ENCODE data around the gene PHLPP1.

PHLPP1 gene

DNA sequence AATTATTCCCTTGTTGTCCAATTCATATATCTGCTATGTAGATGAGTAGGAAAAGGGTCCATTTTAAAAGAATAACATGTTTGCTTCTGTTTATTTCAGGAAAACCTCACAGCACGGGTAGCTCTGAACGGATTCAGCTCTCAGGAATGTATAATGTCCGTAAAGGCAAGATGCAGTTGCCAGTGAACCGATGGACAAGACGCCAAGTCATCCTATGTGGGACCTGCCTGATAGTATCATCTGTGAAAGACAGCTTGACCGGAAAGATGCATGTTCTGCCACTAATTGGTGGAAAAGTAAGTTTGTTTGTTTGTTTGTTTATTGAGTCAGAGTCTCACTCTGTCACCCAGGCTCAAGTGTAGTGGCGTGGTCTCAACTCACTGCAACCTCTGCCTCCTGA, 114.6 kb downstream of the PHLPP1 start:
- Histone ChIP-seq H3K4me2 (ENCODE audit: low read length, poor library complexity, severe bottlenecking) (no peak overlapping the region), H3K9ac (ENCODE audit: low read length) (no peak overlapping the region), H2AFZ (ENCODE audit: low read depth, low read length) (no peak overlapping the region), H2BK5ac (ENCODE audit: low read depth, low read length, poor library complexity, severe bottlenecking) (no peak overlapping the region), H4K91ac (ENCODE audit: low read length) (no peak overlapping the region), H3K79me1 (replicated peaks; ENCODE audit: low read length, poor library complexity, severe bottlenecking) (peaks cover 5% of the 10 kb centered on the region), H4K8ac (ENCODE audit: low read length) (no peak overlapping the region), H3K14ac (ENCODE audit: low read length in 2 of 2) (no peak overlapping the region), H3K18ac (ENCODE audit: low read depth in 1 of 2, low read length in 2 of 2) (peak overlapping the region in 1 of 2 experiments; percentile 33), H3K36me3 (ENCODE audit: control insufficient read depth in 1 of 2, insufficient read depth in 2 of 2, low read depth in 1 of 2, low read length in 2 of 2) (peaks cover 0 to 4% of the 10 kb centered on the region in 2 experiments), H3K9me3 (ENCODE audit: control insufficient read depth, low read length) (no peaks in the 10 kb centered on the region), H3K23ac (ENCODE audit: low read length in 2 of 2) (no peak overlapping the region), H3K4ac (ENCODE audit: low read depth in 1 of 2, low read length in 2 of 2) (no peak overlapping the region), H3K27ac (ENCODE audit: low read length, poor library complexity, severe bottlenecking) (no peak overlapping the region), H3K27me3 (ENCODE audit: control insufficient read depth in 1 of 2, insufficient read depth in 1 of 2, low read length in 2 of 2) (no peaks in the 10 kb centered on the region), H2AK5ac (ENCODE audit: low read length, severe bottlenecking) (no peak overlapping the region), H3K4me1 (ENCODE audit: control insufficient read depth, insufficient read depth, low read depth, low read length) (peaks cover 2% of the 10 kb centered on the region), H2BK120ac (ENCODE audit: low read depth, low read length) (no peak overlapping the region), H2BK15ac (ENCODE audit: low read depth, poor library complexity, severe bottlenecking) (no peak overlapping the region), H2BK12ac (ENCODE audit: low read length in 2 of 2) (peak overlapping the region in 1 of 2 experiments; percentile 66), H3K4me3 (ENCODE audit: insufficient read depth in 1 of 2, low read depth in 1 of 2, low read length in 2 of 2) (no peak overlapping the region)
- DNase-seq: peak; percentile 83
- 11% methylated on average over 7 of the region's 7 CpGs for WGBS

GRCh38 chr18:62832282-62832681, 116.9 kb downstream of the PHLPP1 start:
- H2AFZ ChIP-seq (ENCODE audit: low read depth, low read length): no peak overlapping the region
- no peak overlapping the region for H3K4ac ChIP-seq (ENCODE audit: low read depth in 1 of 2, low read length in 2 of 2)
- no peak overlapping the region for H2BK15ac ChIP-seq (ENCODE audit: low read depth, poor library complexity, severe bottlenecking)
- peaks cover 7% of the 10 kb centered on the region for H3K79me1 ChIP-seq (replicated peaks; ENCODE audit: low read length, poor library complexity, severe bottlenecking)
- H2AK5ac ChIP-seq (ENCODE audit: low read length, severe bottlenecking): no peak overlapping the region
- no peak overlapping the region for H2BK120ac ChIP-seq (ENCODE audit: low read depth, low read length)
- H3K4me3 ChIP-seq (ENCODE audit: insufficient read depth in 1 of 2, low read depth in 1 of 2, low read length in 2 of 2): no peak overlapping the region
- H3K23ac ChIP-seq (ENCODE audit: low read length in 2 of 2): no peak overlapping the region
- H4K91ac ChIP-seq (ENCODE audit: low read length): no peak overlapping the region
- no peak for DNase-seq
- H3K18ac ChIP-seq (ENCODE audit: low read depth in 1 of 2, low read length in 2 of 2): no peak overlapping the region
- peaks cover 0 to 4% of the 10 kb centered on the region in 2 experiments for H3K36me3 ChIP-seq (ENCODE audit: control insufficient read depth in 1 of 2, insufficient read depth in 2 of 2, low read depth in 1 of 2, low read length in 2 of 2)
- H3K9ac ChIP-seq (ENCODE audit: low read length): no peak overlapping the region
- no peak overlapping the region for H3K27ac ChIP-seq (ENCODE audit: low read length, poor library complexity, severe bottlenecking)
- WGBS: 85% methylated on average over 1 of the region's 2 CpGs
- H3K4me1 ChIP-seq (ENCODE audit: control insufficient read depth, insufficient read depth, low read depth, low read length): peaks cover 2% of the 10 kb centered on the region
- H2BK12ac ChIP-seq (ENCODE audit: low read length in 2 of 2): no peak overlapping the region
- no peak overlapping the region for H3K4me2 ChIP-seq (ENCODE audit: low read length, poor library complexity, severe bottlenecking)
- no peak overlapping the region for H2BK5ac ChIP-seq (ENCODE audit: low read depth, low read length, poor library complexity, severe bottlenecking)
- H3K27me3 ChIP-seq (ENCODE audit: control insufficient read depth in 1 of 2, insufficient read depth in 1 of 2, low read length in 2 of 2): no peaks in the 10 kb centered on the region
- no peak overlapping the region for H4K8ac ChIP-seq (ENCODE audit: low read length)
- no peak overlapping the region for H3K14ac ChIP-seq (ENCODE audit: low read length in 2 of 2)
- no peaks in the 10 kb centered on the region for H3K9me3 ChIP-seq (ENCODE audit: control insufficient read depth, low read length)

DNA sequence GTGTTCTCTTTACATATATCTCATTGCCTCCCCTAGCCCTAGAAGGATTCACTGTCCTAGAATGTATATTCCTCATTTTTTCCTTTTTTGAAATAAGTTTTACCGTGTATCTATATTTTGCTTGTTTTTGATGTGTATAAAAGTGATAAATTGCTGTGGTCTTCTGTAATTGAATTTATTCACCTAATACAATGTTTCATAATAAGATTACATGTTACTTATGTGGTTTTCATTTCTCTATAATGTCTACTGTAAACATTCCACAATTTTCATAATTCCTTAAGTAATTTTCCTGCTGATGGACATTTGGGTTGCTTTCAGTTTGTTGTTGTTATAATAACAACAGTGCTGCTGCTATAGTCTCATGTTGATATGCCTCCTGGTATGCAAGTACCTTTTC, 118.2 kb downstream of the PHLPP1 start:
- Histone ChIP-seq H3K4ac (ENCODE audit: low read depth in 1 of 2, low read length in 2 of 2) (no peak overlapping the region), H4K91ac (ENCODE audit: low read length) (no peak overlapping the region), H3K4me3 (ENCODE audit: insufficient read depth in 1 of 2, low read depth in 1 of 2, low read length in 2 of 2) (no peak overlapping the region), H3K27me3 (ENCODE audit: control insufficient read depth in 1 of 2, insufficient read depth in 1 of 2, low read length in 2 of 2) (no peaks in the 10 kb centered on the region), H2AFZ (ENCODE audit: low read depth, low read length) (no peak overlapping the region), H2BK5ac (ENCODE audit: low read depth, low read length, poor library complexity, severe bottlenecking) (no peak overlapping the region), H2BK120ac (ENCODE audit: low read depth, low read length) (no peak overlapping the region), H2AK5ac (ENCODE audit: low read length, severe bottlenecking) (no peak overlapping the region), H2BK15ac (ENCODE audit: low read depth, poor library complexity, severe bottlenecking) (no peak overlapping the region), H4K8ac (ENCODE audit: low read length) (no peak overlapping the region), H3K4me1 (ENCODE audit: control insufficient read depth, insufficient read depth, low read depth, low read length) (peaks cover 2% of the 10 kb centered on the region), H2BK12ac (ENCODE audit: low read length in 2 of 2) (no peak overlapping the region), H3K23ac (ENCODE audit: low read length in 2 of 2) (no peak overlapping the region), H3K9me3 (ENCODE audit: control insufficient read depth, low read length) (no peaks in the 10 kb centered on the region), H3K27ac (ENCODE audit: low read length, poor library complexity, severe bottlenecking) (no peak overlapping the region), H3K18ac (ENCODE audit: low read depth in 1 of 2, low read length in 2 of 2) (no peak overlapping the region), H3K14ac (ENCODE audit: low read length in 2 of 2) (no peak overlapping the region), H3K36me3 (ENCODE audit: control insufficient read depth in 1 of 2, insufficient read depth in 2 of 2, low read depth in 1 of 2, low read length in 2 of 2) (peaks cover 0 to 4% of the 10 kb centered on the region in 2 experiments), H3K79me1 (replicated peaks; ENCODE audit: low read length, poor library complexity, severe bottlenecking) (peaks cover 5% of the 10 kb centered on the region), H3K9ac (ENCODE audit: low read length) (no peak overlapping the region), H3K4me2 (ENCODE audit: low read length, poor library complexity, severe bottlenecking) (no peak overlapping the region)
- no peak for DNase-seq
- WGBS: no CpG with 5 or more reads among the region's 1 CpG

- H2BK15ac ChIP-seq (ENCODE audit: low read depth, poor library complexity, severe bottlenecking): no peak overlapping the region
- no peak overlapping the region for H2BK12ac ChIP-seq (ENCODE audit: low read length in 2 of 2)
- no peak overlapping the region for H3K4me3 ChIP-seq (ENCODE audit: insufficient read depth in 1 of 2, low read depth in 1 of 2, low read length in 2 of 2)
- no peak overlapping the region for H2BK5ac ChIP-seq (ENCODE audit: low read depth, low read length, poor library complexity, severe bottlenecking)
- no peak overlapping the region for H2AFZ ChIP-seq (ENCODE audit: low read depth, low read length)
- no peak overlapping the region for H4K91ac ChIP-seq (ENCODE audit: low read length)
- WGBS: 96% methylated on average over 4 of the region's 4 CpGs
- H3K4ac ChIP-seq (ENCODE audit: low read depth in 1 of 2, low read length in 2 of 2): no peak overlapping the region
- H3K27ac ChIP-seq (ENCODE audit: low read length, poor library complexity, severe bottlenecking): no peak overlapping the region
- H3K9ac ChIP-seq (ENCODE audit: low read length): no peak overlapping the region
- H3K18ac ChIP-seq (ENCODE audit: low read depth in 1 of 2, low read length in 2 of 2): no peak overlapping the region
- H2BK120ac ChIP-seq (ENCODE audit: low read depth, low read length): no peak overlapping the region
- H3K4me2 ChIP-seq (ENCODE audit: low read length, poor library complexity, severe bottlenecking): no peak overlapping the region
- H3K14ac ChIP-seq (ENCODE audit: low read length in 2 of 2): no peak overlapping the region
- no peaks in the 10 kb centered on the region for H3K27me3 ChIP-seq (ENCODE audit: control insufficient read depth in 1 of 2, insufficient read depth in 1 of 2, low read length in 2 of 2)
- peaks cover 2% of the 10 kb centered on the region for H3K4me1 ChIP-seq (ENCODE audit: control insufficient read depth, insufficient read depth, low read depth, low read length)
- no peak overlapping the region for H2AK5ac ChIP-seq (ENCODE audit: low read length, severe bottlenecking)
- no peak overlapping the region for H3K23ac ChIP-seq (ENCODE audit: low read length in 2 of 2)
- H3K36me3 ChIP-seq (ENCODE audit: control insufficient read depth in 1 of 2, insufficient read depth in 2 of 2, low read depth in 1 of 2, low read length in 2 of 2): peaks cover 0 to 4% of the 10 kb centered on the region in 2 experiments
- peaks cover 5% of the 10 kb centered on the region for H3K79me1 ChIP-seq (replicated peaks; ENCODE audit: low read length, poor library complexity, severe bottlenecking)
- H3K9me3 ChIP-seq (ENCODE audit: control insufficient read depth, low read length): no peaks in the 10 kb centered on the region
- DNase-seq: no peak
- H4K8ac ChIP-seq (ENCODE audit: low read length): no peak overlapping the region
Observed at GRCh38 chr18:62834715-62835114, 119.4 kb downstream of the PHLPP1 start.
